T-helper 1 cell (primary cell): Measurements from ENCODE around the gene ERBB2.
"Not testable (repeated sequence)": the region's sequence is repeated elsewhere in the genome, so short reads cannot be mapped to it uniquely, and the experiment has no call there.

ENCODE experiments used
- DNase-seq, 5 donors: peaks; one replicate each; pipeline ENCODE4 v3.0.0-alpha.2; 2012 to 2020

ERBB2 gene

DNA sequence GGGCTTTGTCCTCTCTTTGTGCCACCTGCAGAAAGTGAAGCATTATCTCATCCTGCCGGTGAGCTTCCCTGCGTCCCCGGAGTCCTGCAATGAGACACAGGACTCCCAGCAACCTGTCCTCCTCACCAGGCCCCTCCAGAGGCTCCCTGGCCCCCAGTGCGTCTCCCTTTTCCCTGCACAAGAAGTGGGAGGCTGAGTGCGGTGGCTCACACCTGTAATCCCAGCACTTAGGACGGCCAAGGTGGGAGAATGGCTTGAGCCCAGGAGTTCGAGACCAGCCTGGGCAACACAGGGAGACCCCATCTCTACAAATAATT is 46.2 kb downstream of the ERBB2 start:
- no peak for DNase-seq

DNA sequence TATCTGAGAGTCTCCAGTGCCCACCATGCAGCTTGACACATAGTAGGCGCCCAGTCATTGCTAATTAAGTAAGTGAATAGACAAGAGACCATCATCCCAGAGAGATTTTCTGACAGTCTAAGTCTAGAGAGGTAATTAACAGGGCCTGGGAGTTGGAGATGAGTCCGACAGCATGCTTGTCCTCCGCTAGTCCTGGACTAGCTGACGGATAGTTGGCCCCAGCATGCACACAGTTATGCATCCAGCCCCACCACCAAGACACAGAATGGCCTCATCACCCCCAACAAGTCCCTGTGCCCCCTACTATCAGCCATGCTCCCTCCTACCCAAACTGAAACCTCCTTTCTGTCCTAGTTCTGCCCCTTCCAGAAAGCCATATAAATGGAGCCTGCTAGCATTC is 47.9 kb downstream of the ERBB2 start:
- no peak for DNase-seq

DNA sequence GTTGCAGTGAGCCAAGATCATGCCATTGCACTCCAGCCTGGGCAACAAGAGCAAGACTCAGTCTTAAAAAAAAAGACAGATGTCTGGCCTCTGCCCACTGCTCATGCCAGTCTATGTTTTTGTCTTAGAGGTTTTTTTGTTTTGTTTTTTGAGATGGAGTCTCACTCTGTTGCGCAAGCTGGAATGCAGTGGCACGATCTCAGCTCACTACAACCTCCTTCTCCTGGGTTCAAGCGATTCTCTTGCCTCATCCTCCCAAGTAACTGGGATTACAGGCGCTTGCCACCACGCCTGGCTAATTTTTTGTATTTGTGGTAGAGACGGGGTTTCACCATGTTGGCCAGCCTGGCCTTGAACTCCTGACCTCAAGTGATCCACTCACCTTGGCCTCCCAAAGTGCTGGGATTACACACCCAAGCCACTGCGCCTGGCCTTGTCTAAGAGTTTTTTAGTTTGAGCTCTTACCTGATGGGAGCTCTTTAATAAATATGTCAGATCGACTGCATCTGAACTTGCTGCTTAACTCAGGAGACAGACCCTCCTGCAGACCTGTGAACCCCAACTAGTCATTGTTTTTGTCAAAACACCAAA is 48.7 kb downstream of the ERBB2 start:
- not testable (repeated sequence) for DNase-seq

DNA sequence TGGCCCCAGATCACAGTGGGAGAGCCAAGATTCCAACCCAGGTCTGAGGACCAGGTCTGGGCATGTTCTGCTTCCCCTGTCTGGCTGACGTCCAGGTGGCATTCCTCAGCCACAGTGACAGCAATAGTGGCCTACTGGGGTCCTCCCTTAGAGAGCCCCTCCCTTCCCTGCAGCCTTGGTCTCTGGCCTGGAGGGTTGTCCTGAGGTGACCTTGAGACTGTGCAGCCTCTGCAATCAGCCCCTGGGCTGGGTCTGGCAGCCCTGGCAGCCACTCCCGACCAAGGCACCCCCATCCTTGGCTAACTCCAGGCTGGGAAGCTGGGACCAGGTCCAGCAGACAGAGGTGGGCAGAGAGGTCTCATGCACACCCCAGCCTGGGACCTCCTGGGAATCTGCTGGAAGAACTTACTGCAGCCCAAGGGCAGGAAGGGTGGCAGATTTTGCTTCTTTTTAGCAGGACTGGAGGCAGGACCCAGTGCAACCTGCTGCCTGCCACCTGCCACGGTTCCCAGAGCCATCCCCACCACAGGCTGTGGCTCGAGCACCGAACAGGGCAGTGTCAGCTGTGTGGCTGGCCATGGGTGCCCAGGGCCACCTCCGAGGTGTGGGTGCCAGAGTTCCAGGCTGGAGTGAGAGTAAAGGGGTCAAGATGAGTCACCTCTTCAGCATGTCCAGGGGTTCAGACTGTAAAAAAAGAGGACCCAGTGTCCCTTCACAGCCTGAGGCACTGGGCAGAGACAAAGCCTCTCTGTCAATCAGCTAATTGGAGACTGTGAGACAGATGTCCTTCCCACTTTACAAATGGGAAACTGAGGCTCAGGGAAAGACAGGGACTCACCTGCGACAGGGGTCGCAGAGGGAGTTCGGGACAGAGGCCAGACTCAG is 50.5 kb downstream of the ERBB2 start:
- no peak for DNase-seq

DNA sequence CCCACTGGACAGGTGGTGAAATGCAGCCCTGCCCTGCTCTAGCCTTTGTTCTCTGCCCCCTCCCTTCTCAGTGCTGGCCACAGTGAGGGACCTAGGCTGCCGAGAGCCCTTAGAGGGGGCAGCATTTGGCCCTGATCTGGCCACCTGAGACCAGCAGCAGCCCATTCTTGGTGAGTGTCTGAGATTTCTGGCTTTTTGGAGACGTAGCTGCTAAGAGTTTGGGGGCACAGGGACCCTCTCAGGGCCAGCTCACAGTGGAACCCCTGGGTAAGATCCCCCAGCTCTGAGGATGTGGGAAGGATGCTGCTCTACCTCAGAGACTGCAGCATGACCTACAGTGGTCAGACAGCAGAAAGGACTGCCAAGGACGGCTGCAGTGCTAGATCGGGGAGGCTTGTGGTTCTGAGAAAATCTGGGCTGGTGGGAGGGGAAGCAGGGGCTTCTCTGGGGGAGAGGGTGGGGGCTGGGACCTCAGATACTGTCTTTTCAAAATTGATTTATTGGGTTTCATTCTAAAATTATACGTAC is 51.2 kb downstream of the ERBB2 start:
- DNase-seq: no peak

DNA sequence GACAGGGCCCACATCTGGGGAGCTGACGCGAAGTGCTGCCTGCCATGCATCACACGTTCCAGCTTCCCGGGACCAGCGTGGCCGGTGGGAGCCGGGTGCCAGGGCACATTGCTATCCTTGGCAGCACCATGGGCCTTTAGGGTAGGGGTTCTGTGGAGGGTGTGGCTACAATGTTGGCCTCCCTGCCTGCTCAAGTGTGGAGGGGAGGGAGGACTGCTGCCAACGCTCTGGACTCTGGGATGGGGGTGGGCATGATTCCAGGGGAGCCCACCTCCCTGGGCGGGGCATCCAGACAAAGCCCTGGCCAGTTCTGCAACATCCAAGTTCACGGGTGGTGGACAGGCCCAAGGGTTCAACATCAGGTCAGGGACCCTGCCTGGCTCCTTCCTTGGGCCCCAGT is 51.8 kb downstream of the ERBB2 start:
- no peak for DNase-seq

DNA sequence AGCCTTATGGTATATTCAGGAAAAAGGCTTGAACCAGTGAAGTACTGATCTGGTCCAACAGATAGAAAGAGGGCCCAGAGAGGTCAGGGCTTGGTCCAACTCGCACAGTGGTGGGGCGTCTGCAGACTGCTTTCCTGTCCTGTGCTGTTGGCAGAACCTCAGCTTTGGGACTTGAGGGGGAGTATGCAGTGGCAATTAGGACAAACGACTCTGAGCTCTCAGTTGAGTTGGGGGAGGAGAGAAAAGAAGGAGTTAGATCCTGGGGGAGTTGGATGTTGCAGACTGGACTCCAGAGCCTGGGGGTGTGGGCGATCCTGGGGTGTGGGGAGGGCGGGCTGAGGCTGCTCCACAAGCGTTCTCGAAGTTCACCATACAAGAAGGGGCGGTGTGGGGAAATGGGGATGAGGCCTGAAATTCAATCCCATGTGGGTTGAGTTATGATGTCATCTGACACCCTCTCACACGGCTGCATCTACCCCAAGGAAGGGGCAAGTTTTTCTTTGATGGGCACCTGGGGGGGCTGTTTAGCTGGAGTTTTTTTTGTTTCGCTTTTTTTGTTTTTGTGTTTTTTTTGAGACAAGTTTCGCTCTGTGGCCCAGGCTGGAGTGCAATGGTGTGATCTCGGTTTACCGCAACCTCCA is 52.5 kb downstream of the ERBB2 start:
- DNase-seq: no peak

DNA sequence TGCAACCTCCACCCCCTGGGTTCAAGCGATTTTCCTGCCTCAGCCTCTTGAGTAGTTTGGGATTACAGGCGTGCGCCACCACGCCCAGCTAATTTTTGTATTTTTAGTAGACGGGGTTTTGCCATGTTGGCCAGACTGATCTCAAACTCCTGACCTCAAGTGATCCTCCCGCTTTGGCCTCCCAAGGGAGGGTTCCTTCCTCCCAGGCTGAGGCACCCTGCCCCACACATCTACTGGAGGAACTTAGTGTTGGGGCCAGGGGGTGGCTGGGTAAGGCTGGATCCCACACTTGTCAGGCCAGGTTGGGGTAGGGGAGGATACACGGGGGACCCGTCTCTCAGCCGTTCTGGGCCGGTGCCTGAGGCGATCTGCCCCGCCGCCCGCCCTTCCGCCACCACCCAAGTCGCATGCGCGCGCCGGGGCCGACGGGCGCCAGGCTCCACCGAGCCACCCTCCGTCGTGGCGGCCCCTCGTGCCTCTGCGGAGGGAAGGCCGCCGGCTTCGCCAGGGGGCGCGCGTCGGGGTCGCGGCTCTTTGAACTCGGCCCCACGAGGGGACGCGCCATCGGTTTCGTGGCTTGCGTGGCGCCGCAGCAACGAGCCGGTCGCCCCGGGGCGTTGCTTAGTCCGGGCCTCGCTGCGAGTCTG is 53.8 kb downstream of the ERBB2 start:
- DNase-seq: peak in 4 of 5 donors; percentile 56 to 70 (median 60)

DNA sequence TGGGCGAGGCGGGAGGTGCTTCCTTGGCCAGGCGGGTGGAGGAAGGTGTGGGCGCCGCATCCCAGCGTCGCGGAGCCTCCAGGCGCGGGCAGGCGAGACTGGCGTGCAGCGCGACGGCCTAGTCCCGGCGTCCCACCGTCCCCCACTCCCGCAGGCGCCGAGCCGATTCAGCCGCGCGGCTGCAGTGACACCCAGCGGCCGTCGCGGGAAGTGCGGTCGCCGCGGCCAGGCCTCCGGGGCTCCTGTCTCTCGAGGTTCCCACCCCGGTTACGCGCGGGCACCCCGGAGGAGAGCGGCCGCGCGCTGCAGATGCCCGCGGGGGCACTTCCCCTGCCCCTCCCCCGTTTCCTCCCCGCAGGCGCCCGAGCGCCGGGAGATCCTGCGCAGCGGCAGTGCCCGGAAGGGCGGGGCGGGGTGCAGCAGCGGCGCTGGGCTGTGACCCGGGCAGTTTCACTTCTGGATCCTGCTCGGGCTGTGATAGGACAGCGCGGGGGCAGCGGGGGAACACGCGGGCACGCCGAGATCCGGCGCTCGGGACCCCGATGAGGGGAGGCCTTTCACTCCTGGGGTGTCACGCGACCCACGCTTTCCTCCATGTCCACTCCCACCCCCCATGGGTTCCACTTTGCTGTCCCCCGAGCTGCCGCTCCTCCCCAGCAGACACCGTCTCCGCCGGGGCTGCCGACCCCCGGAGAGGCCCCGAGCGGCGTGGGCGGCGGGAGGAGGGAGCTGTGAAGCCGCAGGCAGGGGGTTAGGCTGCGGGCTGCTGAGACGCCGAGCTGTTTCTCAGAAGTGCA is 54.5 kb downstream of the ERBB2 start:
- DNase-seq: peak; percentile 94 to 99 (median 95)

DNA sequence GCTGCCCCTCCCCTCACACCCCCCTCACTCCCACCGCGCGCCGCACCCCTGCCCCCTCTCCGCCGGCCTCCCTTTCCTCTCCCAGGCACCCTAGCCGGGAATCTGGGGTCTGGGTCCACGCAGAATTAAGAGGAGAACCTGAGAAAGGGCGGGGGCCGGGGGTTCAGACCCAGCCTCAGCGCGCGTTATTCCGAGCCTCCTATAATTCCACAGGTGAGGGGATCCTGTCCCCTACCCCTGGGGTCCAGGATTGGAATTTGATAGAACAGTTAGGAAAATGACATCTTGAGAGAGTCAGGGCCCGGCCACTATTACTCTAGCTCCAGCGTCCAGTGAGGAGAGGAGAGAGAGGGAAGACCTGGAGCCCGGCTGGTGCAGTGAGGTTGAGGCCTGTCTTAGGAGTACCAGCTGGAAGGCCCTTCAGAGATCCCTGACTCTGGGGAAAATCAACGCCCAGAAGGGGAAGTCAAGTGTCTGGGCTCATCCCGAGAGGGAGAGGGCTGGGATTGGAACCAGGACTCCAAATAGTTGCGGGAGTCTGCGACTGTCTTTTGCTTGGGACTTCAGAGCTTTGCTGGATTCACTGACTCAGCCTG is 55.2 kb downstream of the ERBB2 start:
- DNase-seq: no peak

DNA sequence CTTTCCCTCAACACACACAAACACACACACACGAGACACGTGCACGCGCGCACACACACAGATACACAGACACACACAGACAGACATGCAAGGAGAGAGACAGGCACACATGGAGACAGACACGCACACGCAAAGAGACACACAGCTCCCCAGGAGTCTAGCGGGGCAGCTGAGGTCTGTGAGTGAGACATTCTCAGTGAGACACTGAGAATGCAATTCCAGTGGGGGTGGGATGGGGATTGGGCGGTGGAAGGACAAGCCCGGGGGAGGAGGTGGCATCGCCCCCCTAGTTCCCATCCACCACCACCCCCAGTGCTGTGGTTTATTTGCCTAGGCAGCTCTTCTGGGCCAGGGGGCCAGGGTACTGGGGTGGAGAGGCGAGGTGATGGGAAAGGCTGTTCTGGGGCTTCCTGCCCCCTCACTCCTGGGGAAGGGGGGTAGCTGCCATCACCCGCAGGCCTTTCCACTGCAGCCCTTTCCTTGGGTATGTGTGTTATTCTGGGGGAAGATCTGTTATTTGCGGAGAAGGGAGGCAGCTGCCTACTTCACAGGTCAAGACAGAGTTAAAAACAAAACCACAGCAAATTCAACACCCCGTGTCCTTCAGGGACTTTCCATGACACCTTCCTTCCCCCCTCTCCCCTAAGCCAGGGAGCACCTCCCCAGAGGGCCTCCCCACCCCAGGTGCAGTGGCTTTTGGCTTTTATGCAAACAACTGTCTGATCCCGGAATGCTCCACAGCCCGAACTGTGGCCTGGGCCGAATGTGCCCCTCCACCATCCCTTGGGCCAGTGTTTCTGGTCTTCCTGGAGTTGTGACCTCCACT is 55.9 kb downstream of the ERBB2 start:
- peak; percentile 42 to 58 (median 52) for DNase-seq

DNA sequence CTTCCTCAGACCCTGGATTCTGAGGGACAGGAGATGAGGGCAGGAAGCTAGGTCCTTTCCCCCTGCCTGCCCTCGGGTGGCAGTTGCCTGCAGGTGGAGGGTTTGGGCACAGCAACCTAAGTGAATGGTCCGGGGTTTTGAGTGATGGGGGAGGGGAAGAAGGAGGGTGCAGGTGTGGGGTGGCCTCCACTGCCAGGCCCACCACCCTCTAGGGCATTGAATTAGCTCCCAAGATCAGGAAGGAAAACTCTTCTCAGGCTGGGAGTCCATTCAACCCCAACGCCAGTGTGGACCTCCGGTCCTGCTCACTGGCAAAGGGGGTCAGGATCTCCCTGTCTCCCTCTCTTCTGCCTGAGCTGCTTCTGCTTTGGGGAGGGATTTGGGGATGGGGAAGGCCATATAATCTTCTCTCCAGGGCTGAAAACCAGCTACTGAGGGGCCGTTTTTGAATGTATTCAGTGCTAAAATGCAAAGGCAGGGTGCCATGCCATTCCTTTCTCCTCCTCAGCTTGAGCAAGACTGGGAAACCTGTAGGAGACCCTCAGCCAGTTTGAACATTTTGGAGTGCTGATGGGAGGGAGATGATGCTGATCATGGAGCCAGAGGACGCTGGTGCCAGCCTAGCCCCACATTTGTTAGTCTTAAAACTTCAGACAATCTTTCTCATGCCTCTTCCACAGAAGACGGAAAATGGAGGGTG is 56.7 kb downstream of the ERBB2 start:
- DNase-seq: no peak

DNA sequence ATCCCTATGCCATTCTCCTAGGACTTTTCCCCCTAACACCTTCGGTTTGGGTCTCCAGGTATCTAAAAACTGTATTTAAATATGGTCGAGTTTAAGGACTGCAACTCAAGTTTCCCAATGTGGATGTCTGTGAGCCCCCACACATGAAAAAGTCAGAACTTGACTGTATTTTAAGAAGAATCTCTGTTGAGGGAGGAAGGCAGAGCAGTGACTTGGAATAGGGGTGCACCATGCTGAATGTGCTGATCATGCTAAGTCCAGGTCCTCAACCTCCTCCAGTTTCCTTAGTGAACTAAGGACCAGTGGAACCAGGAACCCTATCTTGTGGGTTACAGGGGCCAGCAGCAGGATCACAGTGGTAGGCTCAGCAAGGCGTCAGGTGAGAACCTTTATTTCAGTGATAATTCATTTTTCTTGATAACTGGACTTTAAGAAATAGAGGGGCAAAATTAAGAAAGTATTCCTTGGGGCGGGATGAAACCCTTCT is 57.4 kb downstream of the ERBB2 start:
- DNase-seq: no peak

DNA sequence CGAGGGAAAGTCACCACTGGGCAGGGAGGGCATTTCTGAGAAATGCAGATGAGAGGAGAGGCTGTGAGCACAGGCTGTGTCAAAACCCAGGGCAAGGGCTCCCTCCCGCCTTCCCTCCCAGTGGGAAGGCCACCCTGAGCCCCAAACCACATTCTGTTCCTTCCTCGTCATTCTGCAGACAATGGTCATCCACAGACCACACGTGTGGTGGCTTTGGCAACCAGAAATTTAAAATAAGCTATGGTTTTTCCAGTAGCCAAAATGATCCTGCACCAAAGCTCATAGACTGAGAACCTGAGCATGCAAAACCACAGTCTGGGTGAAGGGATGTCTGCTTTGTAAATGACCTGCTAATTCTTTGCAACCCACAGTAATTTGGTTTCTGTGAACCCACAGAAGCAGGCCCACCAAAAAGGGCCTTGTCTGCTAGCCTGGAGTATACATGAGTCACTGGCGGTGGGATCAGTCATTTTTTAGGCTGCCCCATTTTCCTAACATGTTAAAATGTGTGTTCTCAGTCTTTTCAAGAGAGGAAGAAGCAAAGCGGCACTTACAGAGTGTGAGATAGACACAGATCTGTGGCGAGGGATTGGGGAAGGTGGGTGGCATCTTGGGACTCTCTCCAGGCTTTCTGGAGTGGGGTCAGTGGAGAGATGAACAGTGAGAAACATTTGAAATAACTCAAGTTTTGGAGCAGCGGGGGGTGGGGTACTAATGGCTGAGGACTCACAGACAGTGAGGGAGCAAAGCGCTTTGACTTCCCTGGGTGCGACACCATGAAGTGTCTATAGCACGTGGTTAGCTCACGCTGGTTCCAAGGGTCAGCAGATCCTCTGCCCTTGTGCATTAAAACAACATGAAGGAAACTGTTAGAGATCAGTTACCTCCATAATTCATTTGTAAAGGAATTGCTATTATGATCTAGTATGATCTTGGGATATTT is 58.3 kb downstream of the ERBB2 start:
- DNase-seq: peak in 2 of 5 donors; percentile 30 to 69

DNA sequence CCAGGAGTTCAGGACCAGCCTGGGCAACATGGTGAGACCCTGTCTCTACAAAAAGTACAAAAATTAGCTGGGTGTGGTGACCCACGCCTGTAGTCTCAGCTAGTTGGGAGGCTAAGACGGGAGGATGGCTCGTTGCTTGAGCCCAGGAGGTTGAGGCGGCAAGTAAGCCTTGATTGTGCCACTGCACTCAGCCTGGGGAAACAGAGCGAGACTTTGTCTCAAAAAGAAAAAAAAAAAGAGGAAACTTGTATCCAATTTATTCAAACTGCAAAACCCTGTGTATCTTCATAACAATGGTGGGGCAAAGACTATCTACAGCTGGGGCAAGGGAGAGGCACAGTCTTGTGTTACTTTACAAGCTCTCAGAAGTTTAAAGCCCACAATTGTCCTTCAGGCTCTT is 59.3 kb downstream of the ERBB2 start:
- DNase-seq: no peak

DNA sequence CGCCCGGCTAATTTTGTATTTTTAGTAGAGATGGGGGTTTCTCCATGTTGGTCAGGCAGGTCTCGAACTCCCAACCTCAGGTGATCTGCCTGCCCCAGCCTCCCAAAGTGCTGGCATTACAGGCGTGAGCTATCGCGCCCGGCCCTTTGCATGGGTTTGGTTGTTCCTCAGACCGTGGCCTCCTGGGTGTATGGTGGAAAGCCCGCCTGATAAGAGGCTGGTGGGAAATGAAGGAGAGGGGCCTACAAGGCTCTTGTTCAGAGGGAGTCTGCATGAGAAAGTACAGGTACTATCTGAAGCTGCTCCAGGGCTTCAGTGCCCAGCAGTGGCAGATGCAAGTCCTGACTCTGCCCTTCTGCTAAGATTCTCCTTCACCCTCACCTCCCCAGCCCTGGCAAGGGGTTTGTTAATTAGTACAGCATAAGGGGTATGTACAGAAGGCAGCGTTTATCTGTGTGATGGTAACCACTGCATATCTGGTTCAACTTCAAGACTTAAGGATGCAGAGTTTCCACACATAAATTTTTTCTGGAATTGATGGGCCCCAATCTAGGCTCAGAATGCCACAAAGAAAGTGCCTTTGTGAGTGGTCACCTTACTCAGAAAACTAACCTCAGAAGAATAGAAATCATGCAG is 62.1 kb downstream of the ERBB2 start:
- no peak for DNase-seq

DNA sequence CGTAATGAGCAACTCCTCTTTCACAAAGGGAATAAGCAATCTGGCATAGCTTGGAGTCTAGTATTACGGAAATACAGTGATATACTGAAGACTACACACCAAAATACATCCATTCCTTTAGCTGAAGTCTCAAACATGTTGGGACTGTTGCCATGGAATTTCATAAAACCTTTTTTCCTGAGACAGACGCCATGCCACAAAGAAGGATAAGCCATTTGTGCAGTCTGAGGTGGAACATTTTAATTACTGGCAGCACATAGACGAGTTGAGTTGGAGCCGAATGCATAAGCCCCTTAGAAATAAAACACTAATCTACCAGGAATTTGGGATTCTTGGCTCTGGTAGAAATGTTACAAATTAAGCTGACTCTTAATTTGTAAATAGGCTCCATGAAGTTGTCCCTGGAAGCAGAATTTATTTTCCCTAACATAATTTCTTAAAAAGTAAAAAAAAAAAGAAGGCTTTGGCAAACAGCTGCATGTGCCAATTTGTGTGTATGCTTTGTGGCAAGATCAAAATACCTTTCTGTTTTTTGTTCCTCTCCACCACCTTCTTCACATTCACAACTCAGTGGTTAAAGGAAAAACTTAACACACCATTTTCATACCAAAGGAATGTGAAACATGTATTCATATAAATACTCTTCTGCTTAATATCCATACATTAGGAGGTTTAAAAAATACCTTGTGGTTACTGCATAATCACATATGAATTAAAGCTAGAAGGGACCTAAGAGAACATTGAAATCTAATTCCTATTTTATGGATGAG is 63.4 kb downstream of the ERBB2 start:
- DNase-seq: no peak

DNA sequence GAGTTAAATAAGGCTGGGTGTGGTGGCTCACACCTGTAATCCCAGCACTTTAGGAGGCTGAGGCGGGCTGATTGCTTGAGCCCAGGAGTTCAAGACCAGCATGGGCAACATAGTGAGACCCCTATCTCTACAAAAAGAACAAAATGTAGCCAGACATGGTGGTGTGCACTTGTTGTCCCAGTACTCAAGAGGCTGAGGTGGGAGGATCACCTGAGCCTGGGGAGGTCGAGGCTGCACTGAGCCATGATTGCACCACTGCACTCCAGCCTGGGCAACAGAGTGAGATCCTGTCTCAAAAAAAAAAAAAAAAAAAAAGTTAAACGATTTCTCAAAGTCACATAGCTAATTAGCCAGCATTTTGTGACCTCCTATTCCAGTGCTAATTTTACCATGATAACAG is 64.3 kb downstream of the ERBB2 start:
- DNase-seq: not testable (repeated sequence)
